8988T (cell line): ENCODE results near the gene LMTK2.

ENCODE experiments used
- DNase-seq: peaks from one replicate; pipeline ENCODE4 v3.0.0; 2011

The LMTK2 gene

DNA sequence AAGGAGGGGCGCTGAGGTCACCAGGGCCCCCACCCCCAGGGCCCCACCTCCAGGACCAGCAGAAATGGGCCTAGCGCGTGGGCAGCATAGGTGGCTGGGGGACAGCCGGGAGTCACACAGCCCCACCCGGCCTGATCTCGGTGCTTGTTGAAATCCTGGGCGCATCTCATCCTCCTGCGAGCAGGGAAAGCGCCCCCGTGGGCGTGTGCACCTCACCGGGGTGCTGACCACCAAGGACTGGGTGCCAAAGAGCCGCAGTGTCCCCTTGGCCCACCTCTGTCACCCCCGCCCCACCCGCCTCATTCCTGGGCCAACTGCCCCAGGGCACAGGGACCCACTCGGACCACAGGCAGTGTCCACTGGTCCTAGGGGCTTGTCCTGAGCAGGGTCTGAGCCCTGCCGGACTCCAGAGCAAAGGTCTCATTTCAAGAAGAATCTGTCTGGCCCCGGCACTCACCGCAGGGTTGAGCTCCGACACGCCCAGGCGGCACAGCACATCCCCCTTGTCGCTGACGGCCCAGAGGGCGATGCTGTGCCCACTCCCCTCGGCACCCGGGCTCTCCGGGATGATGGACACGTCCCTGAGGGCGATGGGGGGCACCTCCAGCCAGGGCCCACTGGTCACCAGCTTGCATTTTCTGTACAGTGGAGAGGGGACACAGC lies 116.0 kb downstream of the LMTK2 start:
- DNase-seq: no peak

GRCh38 chr7:98223351-98223897 lies 116.8 kb downstream of the LMTK2 start:
- no peak for DNase-seq

GRCh38 chr7:98223898-98224700 lies 117.4 kb downstream of the LMTK2 start:
- DNase-seq: no peak

- DNase-seq: no peak
These were observed 118.1 kb downstream of the LMTK2 start for GRCh38 chr7:98224701-98225181.

DNA sequence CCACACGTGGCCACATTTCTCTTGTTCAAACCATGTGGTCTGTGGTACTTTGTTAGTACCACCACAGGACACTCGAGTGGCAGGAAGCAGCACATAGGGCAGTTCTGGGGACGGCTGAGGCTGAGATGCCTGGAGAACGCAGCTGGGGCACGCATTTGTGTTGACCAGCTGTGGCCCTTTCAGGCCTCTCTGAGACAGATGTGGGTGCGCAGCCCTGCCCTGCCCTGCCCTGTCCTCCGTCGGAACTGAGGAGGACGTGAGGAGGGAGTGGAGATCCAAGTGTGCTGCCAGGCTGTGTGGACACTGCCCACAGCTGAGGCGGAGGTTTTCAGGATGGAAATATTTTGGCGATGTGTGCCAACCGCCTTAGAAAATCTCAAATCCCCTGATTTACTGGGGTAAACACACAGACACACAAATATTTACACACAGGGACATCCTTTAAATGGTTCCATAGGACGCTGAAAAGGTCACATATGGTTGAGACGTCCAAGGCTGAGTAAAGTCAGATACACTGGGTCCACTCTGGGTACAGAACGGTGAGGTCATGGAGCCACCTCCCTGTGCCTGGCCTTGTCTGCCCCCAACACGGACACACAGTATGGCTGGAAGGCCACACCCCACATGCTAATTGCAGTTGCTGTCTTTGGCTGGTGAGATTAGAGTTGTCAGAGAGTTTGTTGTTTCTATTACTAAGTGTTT lies 119.4 kb downstream of the LMTK2 start:
- DNase-seq: no peak

GRCh38 chr7:98227939-98228338 lies 121.3 kb downstream of the LMTK2 start:
- DNase-seq: no peak

DNA sequence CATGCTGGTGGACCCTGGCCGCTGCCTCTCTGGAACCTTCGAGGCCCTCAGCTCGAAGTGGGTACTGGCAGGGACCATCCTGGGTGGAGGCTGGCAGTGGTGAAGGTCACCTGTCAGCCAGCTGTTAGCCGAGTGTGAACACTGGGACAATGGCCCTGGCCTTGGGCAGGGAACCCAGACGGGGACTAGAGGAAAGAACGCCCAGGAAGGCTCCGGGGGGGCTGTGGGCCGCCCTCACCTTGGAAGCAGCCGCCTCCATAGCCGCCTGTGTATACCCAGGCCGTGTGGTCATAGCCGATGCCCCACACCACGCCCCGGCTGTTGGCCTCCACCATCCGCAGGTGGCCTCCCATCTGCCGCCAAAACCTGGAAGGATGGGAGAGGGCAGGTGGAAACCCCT lies 122.1 kb downstream of the LMTK2 start:
- no peak for DNase-seq

DNA sequence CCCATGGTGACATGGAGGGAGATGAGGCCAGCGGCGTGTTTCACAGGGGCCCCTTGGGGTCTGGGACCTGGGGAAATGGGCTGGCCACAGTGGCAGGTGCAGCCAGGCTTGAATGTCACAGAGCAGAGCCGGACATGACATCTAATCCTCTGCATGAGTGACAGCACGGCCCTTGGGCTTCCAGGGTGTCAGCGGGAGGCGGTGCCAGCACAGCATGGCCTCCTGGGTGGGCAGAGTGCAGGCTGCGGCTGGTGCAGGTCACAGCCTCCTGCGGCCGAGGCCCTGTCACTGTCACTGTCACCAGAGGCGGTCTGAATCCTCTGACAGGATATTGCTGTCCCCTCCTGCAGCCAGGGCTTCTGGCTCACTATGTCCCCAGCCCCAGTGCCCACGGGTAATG lies 122.8 kb downstream of the LMTK2 start:
- DNase-seq: no peak

GRCh38 chr7:98229991-98230745 lies 123.5 kb downstream of the LMTK2 start:
- DNase-seq: no peak

DNA sequence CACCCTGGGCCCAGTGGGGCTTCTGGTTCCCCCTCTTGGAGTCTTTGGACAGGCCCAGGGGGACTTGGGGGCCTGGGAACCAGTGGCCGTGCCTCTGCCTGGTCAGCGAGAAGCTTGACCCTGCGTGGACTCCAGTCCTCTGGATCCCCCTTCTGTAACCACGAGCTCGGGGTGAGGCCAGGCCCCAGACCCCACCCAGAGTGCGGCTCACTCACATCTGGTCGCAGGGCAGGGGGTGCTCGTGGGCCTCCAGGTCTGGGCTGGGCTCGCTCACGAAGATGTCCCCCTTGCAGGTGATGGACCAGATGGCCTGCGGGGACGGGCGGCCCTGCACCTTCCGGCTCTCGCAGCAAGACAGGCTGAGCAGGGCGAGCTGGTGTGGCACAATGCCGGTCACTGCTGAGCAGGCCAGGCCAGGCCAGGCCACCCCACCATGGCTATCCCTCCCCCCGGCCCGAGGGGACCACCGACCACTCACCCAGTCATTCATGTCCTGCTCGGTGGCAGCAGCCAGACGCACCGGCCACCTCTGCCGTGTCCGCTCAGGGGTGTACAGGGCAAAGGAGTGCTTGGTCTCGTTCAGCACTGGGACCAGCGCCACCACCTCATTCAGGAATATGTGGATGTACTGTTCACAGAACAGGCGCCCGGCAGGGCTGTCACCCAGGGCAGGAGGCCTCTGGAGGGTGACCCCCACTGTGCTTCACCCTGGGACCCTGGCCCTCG lies 124.2 kb downstream of the LMTK2 start:
- no peak for DNase-seq

DNA sequence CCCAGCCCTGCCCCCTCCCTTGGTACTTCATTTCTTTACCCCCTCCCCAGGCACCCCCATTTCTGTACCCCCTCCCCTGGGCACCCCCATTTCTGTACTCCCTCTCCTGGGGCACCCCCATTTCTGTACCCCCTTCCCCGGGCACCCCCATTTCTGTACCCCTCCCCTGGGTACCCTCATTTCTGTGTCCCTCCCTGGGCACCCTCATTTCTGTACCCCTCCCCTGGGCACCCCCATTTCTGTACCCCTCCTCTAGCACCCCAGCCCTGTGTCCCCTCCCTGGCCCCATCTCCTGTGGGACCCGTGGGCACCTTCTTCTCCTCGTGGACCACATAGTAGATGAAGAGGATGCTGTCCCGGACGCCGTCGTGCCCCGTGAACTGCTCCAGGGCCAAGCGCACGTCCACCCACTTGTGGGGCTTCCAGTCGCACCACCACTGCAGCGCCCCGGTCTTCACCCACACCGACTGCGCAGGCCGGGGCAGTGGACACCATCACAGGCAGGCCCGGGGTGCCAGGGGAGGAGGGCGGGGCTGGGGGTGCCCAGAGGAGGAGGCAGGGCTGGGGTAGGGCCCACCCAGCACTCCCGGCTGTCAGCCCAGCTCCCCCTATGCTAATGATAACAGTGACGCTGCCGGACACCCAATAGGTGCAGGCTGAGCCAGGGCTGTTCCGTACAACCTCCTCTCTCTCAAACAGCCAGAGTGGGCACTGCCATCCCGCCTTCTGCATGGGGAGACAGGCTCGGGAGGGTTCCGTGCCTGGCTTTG lies 125.0 kb downstream of the LMTK2 start:
- DNase-seq: peak; percentile 2

GRCh38 chr7:98232263-98232585 lies 125.6 kb downstream of the LMTK2 start:
- DNase-seq: no peak

DNA sequence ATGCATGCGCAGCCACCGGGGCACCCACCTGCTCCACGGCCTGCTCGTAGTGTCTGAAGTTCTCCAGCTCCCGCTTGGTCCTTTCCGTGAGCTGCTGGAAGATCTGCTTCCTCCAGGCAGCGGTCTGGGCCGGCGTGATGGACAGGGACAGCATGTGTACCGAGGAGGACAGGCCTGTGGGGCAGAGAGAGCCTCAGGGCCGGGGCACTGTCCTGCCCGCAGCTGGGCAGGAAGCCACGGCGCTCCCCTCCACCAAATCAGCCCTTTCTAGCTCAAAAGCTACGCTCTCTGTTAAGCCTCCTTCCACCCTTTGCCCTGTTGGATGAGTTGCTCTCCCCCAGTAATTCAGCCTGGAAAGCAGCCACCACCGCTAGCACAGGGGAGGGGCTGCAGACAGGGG lies 126.1 kb downstream of the LMTK2 start:
- DNase-seq: no peak

DNA sequence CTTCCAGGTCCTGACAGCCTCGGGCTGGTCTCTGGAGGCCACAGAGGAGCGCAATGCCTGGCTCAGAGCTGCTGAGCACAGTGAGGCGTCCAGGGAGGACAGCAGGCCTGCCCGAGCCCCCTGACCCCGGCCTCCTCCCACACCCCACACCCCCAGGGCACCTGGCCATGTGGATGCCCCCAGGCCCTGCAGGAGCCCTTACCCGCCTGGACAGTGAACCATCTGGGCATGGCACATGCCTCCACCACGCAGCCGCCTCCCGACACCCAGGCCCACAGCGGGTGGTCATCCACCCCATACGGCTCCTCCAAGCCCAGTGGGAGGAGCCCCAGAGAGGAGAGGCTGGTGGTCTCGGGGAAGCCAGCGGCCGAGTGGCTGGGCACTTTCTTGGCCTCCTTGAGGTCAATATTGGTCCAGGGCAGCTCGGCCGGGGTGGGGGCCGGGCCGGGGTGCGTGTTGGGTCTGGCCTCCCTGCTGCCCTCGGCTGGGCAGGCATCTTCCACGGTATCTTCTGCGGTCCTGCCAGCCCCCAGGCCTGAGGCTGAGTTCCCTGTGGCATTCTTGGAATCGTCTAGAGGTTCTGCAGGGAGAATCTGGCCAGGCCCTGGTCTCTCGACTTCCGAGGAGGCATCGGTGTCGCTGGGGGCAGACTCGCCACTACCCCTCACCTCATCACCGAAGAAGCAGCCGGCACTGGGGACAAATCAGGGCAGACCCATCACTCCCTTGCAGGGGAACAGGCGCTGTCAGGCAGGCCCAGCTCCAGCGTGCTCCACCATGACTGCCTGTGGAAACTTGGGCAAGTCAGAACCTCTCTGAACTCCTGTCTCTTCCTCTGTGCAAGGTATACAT lies 126.8 kb downstream of the LMTK2 start:
- DNase-seq: no peak

GRCh38 chr7:98234429-98235147 lies 127.9 kb downstream of the LMTK2 start:
- DNase-seq: no peak

DNA sequence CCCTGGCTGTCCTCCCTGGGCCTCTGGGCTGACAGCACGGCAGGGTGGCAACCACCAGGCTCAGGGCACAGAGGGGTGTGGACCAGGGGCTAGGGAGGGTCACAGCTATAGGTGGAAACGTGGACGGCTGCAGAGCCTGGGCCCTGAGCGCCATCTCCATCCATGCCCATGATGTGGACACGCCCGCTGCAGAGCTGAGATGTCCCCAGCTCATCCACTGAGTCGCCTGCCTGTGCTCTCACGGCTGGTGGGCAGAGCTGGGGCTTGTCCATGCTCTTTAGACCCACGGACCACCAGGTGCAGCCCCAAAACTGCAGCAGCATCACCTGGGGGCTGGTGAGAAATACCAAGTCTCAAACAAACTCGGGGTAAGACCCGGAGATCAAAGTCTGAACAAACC lies 129.2 kb downstream of the LMTK2 start:
- peak; percentile 2 for DNase-seq

DNA sequence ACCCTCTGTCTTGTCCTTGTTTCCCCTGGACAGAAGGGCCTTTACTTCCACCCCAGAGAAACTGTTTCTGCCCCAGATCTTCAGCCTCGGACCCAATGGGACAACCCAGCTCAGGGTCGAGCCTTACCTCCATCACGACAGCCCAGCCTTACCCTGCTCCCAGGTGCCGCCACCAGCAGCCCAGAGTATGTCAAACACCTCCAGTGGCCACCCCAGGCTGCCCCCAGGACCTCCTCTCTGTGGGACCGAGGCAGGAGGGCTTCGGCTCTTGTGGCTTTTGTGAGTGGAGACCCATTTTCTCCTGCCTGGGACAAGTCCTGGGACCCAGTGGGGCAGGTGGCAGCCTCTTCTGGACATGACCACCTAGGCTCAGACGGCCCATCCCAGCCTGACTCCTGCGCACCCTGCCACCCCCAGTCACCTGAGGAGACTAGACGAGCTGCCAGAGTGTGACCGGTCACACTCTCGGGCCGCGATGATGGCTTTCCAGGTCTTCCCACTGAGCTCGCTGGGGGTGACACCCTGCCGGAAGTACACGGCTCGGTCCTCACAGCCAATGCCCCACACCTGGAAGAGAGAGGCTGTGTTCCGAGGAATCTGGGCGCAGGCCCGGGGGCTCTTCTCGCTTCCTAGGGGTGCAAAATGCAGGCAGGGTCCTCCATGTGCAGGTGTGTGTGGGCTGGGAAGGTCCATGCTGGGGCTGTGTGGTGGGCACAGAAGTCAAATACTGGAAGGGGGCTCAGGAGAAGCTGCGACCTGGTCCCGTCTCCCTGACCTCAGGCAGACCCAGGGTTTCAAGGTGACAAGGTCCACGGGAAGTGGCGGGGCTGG lies 129.9 kb downstream of the LMTK2 start:
- DNase-seq: peak; percentile 2

DNA sequence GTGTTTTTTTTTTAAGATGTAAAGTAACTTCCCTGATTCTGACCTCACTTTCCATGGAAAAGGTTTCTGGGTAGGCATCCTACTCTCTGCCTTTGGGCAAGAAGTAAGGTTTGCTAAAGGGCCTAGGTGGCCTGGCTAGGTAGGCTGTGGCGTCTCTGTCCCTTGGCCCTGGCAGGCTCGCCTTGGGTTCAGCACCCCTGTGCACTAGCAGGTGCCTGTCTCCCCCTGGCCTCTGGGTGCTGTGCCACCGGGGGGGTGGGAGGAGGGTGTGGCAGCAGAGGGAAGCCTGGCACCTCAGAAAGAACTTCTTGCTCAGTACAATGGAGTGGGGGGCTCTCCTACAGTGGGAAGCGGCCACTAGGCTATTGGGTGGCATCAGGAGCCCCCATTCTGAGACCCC lies 131.4 kb downstream of the LMTK2 start:
- peak; percentile 3 for DNase-seq

- peak; percentile 14 for DNase-seq
These were observed 132.3 kb downstream of the LMTK2 start for GRCh38 chr7:98238976-98239375.
